Smooth muscle cell of the umbilical artery (primary cell): Measurements from ENCODE around the gene NAA60. TPM values are rescaled to one million over a fixed set of nuclear protein-coding genes. Genes with fewer than 3 reads are reported as not detected.

ENCODE experiments used
- total RNA-seq: library from RNA; depleted of rRNA; stranded (reverse); fragments of >200 nt; gene quantifications from 2 replicates; pipeline ENCODE4 v1.2.3, GENCODE V29; 2014

NAA60 gene
- total RNA-seq = 12.5 and 17.5 TPM in 2 replicates

GRCh38 chr16:3443108-3444031 lies at the start of gene NAA60, which contains the start of gene ZNF597:
Gene NAA60 (plus strand): TSS chr16:3443680. CDS start chr16:3476228, 32,548 bp downstream.
Gene ZNF597 (minus strand): TSS chr16:3443504. CDS start chr16:3443153, 351 bp downstream.

GRCh38 chr16:3400779-3401688 lies 42.4 kb upstream of the NAA60 start, which contains the start of the genes ZNF174 and ZSCAN32:
Gene ZNF174 (plus strand): TSS chr16:3401215. CDS start chr16:3402005, 790 bp downstream.
Gene ZSCAN32 (minus strand): TSS chr16:3401004. CDS start chr16:3397557, 3,447 bp downstream.

GRCh38 chr16:3495176-3495575 lies 51.7 kb downstream of the NAA60 start, which contains the start of gene C16orf90:
Gene C16orf90 (minus strand): TSS chr16:3495489. CDS start chr16:3495421, 68 bp downstream.

Other genes starting within 250 kb of the NAA60 start
- 8.0 and 10.1 TPM in 2 replicates for gene ZNF200, start 208.5 kb upstream of the NAA60 start, total RNA-seq
- 0.14 TPM in 1 of 2 replicates, not detected in the other for gene MEFV, start 187.0 kb upstream of the NAA60 start, total RNA-seq
- 44.5 and 45.7 TPM in 2 replicates for gene ZNF263, start 160.2 kb upstream of the NAA60 start, total RNA-seq
- gene TIGD7, start 138.2 kb upstream of the NAA60 start, total RNA-seq = 4.0 and 5.3 TPM in 2 replicates
- 14.0 and 19.3 TPM in 2 replicates for gene ZNF75A, start 138.2 kb upstream of the NAA60 start, total RNA-seq
- gene OR2C1, start 87.8 kb upstream of the NAA60 start, total RNA-seq = under 0.01 and 0.14 TPM in 2 replicates
- 11.9 and 12.6 TPM in 2 replicates for gene ZSCAN32, start 42.7 kb upstream of the NAA60 start, total RNA-seq
- 3.9 and 4.8 TPM in 2 replicates for gene ZNF174, start 42.5 kb upstream of the NAA60 start, total RNA-seq
- gene ZNF597, start 176 bp upstream of the NAA60 start, total RNA-seq = 3.0 and 3.3 TPM in 2 replicates
- not detected in 2 replicates for gene C16orf90, start 51.8 kb downstream of the NAA60 start, total RNA-seq
- gene CLUAP1, start 57.3 kb downstream of the NAA60 start, total RNA-seq = 17.2 and 18.7 TPM in 2 replicates
- under 0.01 TPM in 2 replicates for gene NLRC3, start 133.7 kb downstream of the NAA60 start, total RNA-seq
- 4.8 and 9.0 TPM in 2 replicates for gene SLX4, start 167.9 kb downstream of the NAA60 start, total RNA-seq
- gene DNASE1, start 211.0 kb downstream of the NAA60 start, total RNA-seq = 15.7 and 16.4 TPM in 2 replicates